Suprapubic skin (tissue), 4 donors: Measurements from ENCODE around the gene WNT9A. TPM values are rescaled to one million over a fixed set of nuclear protein-coding genes. Genes with fewer than 3 reads are reported as not detected.

Source experiments
- DNase-seq, 2 donors: peaks; one replicate each; pipeline ENCODE4 v3.0.0-alpha.2; 2019; ENCODE audit warnings: low spot score in 2 of 2
- H3K27ac ChIP-seq: fragments of 200-600 bp; sonication (generic); one replicate; pipeline ENCODE4 v1.5.1; 2019
- H3K27me3 ChIP-seq: fragments of 200-600 bp; sonication (generic); one replicate; pipeline ENCODE4 v1.5.1; 2019
- H3K36me3 ChIP-seq: fragments of 200-600 bp; sonication (generic); one replicate; pipeline ENCODE4 v1.5.1; 2019
- H3K4me1 ChIP-seq: fragments of 200-600 bp; sonication (generic); one replicate; pipeline ENCODE4 v1.5.1; 2019
- H3K4me3 ChIP-seq: fragments of 200-600 bp; sonication (generic); one replicate; pipeline ENCODE4 v1.5.1; 2019; ENCODE audit warnings: mild to moderate bottlenecking
- H3K9me3 ChIP-seq: fragments of 200-600 bp; sonication (generic); one replicate; pipeline ENCODE4 v1.5.1; 2019
- EP300 ChIP-seq: sonication (generic); formaldehyde crosslinking; IDR thresholded peaks from one replicate; pipeline ENCODE4 v1.6.1; 2017; ENCODE audit warnings: antibody characterized with exemption
- POLR2A ChIP-seq, 2 donors: fragments of 450-650 bp; IDR thresholded peaks; one replicate each; pipeline ENCODE4 v1.6.1; 2017; ENCODE audit warnings: antibody characterized with exemption in 2 of 2, mild to moderate bottlenecking in 2 of 2, moderate library complexity in 2 of 2
- POLR2AphosphoS5 ChIP-seq, 3 donors: sonication (generic); formaldehyde crosslinking; IDR thresholded peaks; one replicate each; pipeline ENCODE4 v1.6.1; 2017; ENCODE audit warnings: antibody characterized with exemption in 3 of 3
- WGBS: methylation state at CpG from one replicate; pipeline ENCODE4 v1.1.5; 2018; 5-methylcytosine and 5-hydroxymethylcytosine counted together
- total RNA-seq, 4 donors: library from RNA; depleted of rRNA; stranded (reverse); fragments of >200 nt; gene quantifications; one replicate each; pipeline ENCODE4 v1.1.0, GENCODE V29; 2016
- TF ChIP-seq, protein P1 (sequence below), 2 donors: fragments of 200-600 bp in 1 of 2; fragments of 450-650 bp in 1 of 2; sonication (generic) in 1 of 2; IDR thresholded peaks; one replicate each; pipeline ENCODE4 v1.5.1; 2016 to 2019; ENCODE audit warnings: antibody characterized with exemption in 2 of 2, mild to moderate bottlenecking in 1 of 2, moderate library complexity in 1 of 2

Gene WNT9A
- total RNA-seq, 4 donors from 2014 or later: 0.85 to 2.6 (median 1.1) TPM

GRCh38 chr1:227927971-227928741 lies 19.6 kb downstream of the WNT9A start:
- Histone ChIP-seq H3K9me3 (no peaks in the 10 kb centered on the region), H3K4me3 (no peak overlapping the region), H3K27me3 (no peaks in the 10 kb centered on the region), H3K27ac (no peak overlapping the region), H3K4me1 (no peaks in the 10 kb centered on the region), H3K36me3 (no peaks in the 10 kb centered on the region)
- WGBS: 81% methylated on average over 7 of the region's 11 CpGs
- DNase-seq: no peak
- TF ChIP-seq POLR2A (IDR thresholded peaks at IDR 0.05) (no peak), POLR2AphosphoS5 (IDR thresholded peaks at IDR 0.05) (no peak), EP300 (no peak)

- no peak overlapping the region for H3K4me3 ChIP-seq
- H3K4me1 ChIP-seq: no peaks in the 10 kb centered on the region
- no peaks in the 10 kb centered on the region for H3K36me3 ChIP-seq
- TF ChIP-seq POLR2AphosphoS5 (IDR thresholded peaks at IDR 0.05): no peak
- TF ChIP-seq, protein P1, sequence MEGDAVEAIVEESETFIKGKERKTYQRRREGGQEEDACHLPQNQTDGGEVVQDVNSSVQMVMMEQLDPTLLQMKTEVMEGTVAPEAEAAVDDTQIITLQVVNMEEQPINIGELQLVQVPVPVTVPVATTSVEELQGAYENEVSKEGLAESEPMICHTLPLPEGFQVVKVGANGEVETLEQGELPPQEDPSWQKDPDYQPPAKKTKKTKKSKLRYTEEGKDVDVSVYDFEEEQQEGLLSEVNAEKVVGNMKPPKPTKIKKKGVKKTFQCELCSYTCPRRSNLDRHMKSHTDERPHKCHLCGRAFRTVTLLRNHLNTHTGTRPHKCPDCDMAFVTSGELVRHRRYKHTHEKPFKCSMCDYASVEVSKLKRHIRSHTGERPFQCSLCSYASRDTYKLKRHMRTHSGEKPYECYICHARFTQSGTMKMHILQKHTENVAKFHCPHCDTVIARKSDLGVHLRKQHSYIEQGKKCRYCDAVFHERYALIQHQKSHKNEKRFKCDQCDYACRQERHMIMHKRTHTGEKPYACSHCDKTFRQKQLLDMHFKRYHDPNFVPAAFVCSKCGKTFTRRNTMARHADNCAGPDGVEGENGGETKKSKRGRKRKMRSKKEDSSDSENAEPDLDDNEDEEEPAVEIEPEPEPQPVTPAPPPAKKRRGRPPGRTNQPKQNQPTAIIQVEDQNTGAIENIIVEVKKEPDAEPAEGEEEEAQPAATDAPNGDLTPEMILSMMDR (IDR thresholded peaks at IDR 0.05): no peak
- no peak for TF ChIP-seq EP300
- TF ChIP-seq POLR2A (IDR thresholded peaks at IDR 0.05): no peak
- H3K27me3 ChIP-seq: no peaks in the 10 kb centered on the region
- no peaks in the 10 kb centered on the region for H3K9me3 ChIP-seq
- DNase-seq: no peak
- H3K27ac ChIP-seq: no peak overlapping the region
- WGBS: 92% methylated on average over 5 of the region's 20 CpGs
Measured at GRCh38 chr1:227926896-227927885, 20.5 kb downstream of the WNT9A start.

- H3K4me1 ChIP-seq: no peaks in the 10 kb centered on the region
- no peak overlapping the region for H3K4me3 ChIP-seq
- DNase-seq: no peak
- TF ChIP-seq, protein P1 (IDR thresholded peaks at IDR 0.05): no peak
- TF ChIP-seq EP300 (no peak), POLR2A (IDR thresholded peaks at IDR 0.05) (no peak), POLR2AphosphoS5 (IDR thresholded peaks at IDR 0.05) (no peak)
- peaks cover under 1% of the 10 kb centered on the region for H3K36me3 ChIP-seq
- 86% methylated on average over 7 of the region's 11 CpGs for WGBS
- H3K9me3 ChIP-seq: no peaks in the 10 kb centered on the region
- no peak overlapping the region for H3K27ac ChIP-seq
- H3K27me3 ChIP-seq: no peaks in the 10 kb centered on the region
Measured at GRCh38 chr1:227926216-227926791, 21.4 kb downstream of the WNT9A start.

DNA sequence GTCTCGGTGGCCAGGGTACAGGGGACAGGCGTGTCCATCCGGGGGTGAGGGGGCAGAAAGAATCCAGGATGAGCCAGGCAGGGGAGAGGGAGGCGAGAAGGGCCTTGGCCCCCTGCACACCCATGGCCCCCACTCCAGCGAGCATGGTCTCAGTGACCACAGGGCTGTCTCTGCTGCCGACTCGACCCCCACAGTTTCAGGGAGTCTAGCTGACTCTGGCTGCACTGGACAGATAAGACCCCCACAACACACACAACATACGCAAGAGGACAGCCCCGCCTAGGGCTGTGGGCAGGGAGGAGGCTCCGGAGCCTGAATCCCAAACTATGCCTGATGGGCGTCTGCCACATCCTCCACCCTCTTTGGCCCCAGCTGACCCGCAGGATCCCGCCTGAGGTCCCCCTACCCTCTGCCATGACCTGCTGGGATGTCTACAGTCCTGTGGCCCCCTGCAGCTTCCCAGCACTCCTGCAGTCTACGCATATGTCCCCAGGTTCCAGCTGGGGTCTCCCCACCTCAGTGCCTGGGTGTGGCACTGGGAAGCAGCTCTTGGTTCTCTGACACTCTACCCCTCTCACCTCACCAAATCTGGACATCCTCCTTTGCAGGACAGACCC lies 22.0 kb downstream of the WNT9A start:
- Histone ChIP-seq H3K4me3 (no peak overlapping the region), H3K9me3 (no peaks in the 10 kb centered on the region), H3K27ac (no peak overlapping the region), H3K27me3 (no peaks in the 10 kb centered on the region), H3K36me3 (peaks cover 6% of the 10 kb centered on the region), H3K4me1 (no peaks in the 10 kb centered on the region)
- TF ChIP-seq EP300 (no peak), POLR2AphosphoS5 (IDR thresholded peaks at IDR 0.05) (no peak), POLR2A (IDR thresholded peaks at IDR 0.05) (no peak)
- TF ChIP-seq, protein P1 (IDR thresholded peaks at IDR 0.05): no peak
- DNase-seq: no peak
- WGBS: 95% methylated on average over 13 of the region's 14 CpGs

- Histone ChIP-seq H3K9me3 (no peaks in the 10 kb centered on the region), H3K4me3 (no peak overlapping the region), H3K4me1 (no peaks in the 10 kb centered on the region), H3K36me3 (peaks cover 6% of the 10 kb centered on the region), H3K27me3 (no peaks in the 10 kb centered on the region), H3K27ac (no peak overlapping the region)
- 57% methylated on average over 12 of the region's 38 CpGs for WGBS
- no peak for TF ChIP-seq POLR2AphosphoS5 (IDR thresholded peaks at IDR 0.05)
- TF ChIP-seq EP300: no peak
- TF ChIP-seq, protein P1 (IDR thresholded peaks at IDR 0.05): no peak
- TF ChIP-seq POLR2A (IDR thresholded peaks at IDR 0.05): no peak
- DNase-seq: no peak
Measured at GRCh38 chr1:227924833-227925574, 22.7 kb downstream of the WNT9A start.
